ENCODE measurements around the gene RSPH9.
"Not testable (repeated sequence)": the region's sequence is repeated elsewhere in the genome, so short reads cannot be mapped to it uniquely, and the experiment has no call there.

Gene RSPH9

DNA sequence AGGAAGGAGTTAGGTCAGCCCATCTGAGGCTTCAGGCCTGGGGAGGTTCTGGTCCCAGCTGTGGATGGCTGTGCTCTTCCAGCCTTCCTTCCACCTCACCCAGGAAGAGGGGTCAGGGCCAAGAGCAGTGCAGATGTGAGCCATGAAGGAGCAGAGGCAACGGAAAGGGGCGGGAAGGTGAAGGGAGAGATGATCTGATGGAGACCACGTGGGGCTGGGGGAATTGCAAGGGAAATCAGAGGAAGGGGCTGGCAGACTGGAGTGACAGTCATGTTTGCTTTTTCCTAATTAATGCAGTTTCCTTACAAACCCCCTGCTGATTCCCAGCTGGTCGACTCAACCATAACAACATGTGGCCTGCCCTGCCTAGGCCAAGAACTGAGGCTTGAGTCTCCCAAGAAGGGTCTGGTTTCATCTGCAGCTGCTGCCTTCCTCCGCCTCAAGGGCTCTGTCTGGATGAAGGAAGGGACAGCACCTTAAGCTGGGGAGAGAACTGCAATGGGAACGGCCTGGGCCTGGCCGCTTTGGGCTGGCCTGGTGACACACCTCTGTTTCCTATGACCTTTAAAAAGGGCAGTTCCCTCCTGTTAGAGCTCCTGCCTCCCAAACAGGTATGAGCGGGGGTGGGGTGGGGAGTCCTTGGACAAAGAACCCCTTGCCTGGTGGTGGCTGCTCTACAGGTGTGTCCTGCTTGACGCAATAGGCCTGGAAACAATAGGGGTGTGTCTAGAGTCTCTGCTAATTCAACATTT lies 50.6 kb downstream of the RSPH9 start:
- no peak for TF ChIP-seq MAX (IDR thresholded peaks at IDR 0.05; ENCODE audit: low read depth, low read length)
- no peak for TF ChIP-seq POLR2A (IDR thresholded peaks at IDR 0.05; ENCODE audit: extremely low read depth, insufficient read length)
- TF ChIP-seq MYC (IDR thresholded peaks at IDR 0.05; ENCODE audit: low read depth, low read length), result no peak
- TF ChIP-seq, protein P1, sequence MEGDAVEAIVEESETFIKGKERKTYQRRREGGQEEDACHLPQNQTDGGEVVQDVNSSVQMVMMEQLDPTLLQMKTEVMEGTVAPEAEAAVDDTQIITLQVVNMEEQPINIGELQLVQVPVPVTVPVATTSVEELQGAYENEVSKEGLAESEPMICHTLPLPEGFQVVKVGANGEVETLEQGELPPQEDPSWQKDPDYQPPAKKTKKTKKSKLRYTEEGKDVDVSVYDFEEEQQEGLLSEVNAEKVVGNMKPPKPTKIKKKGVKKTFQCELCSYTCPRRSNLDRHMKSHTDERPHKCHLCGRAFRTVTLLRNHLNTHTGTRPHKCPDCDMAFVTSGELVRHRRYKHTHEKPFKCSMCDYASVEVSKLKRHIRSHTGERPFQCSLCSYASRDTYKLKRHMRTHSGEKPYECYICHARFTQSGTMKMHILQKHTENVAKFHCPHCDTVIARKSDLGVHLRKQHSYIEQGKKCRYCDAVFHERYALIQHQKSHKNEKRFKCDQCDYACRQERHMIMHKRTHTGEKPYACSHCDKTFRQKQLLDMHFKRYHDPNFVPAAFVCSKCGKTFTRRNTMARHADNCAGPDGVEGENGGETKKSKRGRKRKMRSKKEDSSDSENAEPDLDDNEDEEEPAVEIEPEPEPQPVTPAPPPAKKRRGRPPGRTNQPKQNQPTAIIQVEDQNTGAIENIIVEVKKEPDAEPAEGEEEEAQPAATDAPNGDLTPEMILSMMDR (IDR thresholded peaks at IDR 0.05; ENCODE audit: low read depth, low read length), result no peak
- no peak overlapping the region for H3K4me3 ChIP-seq (ENCODE audit: low read depth, low read length)
- no peak for DNase-seq (ENCODE audit: low read depth)

GRCh38 chr6:43695967-43696291 lies 51.1 kb downstream of the RSPH9 start:
- no peak for DNase-seq (ENCODE audit: low read depth)
- no peak overlapping the region for H3K4me3 ChIP-seq (ENCODE audit: low read depth, low read length)
- TF ChIP-seq MAX (IDR thresholded peaks at IDR 0.05; ENCODE audit: low read depth, low read length) (no peak), POLR2A (IDR thresholded peaks at IDR 0.05; ENCODE audit: extremely low read depth, insufficient read length) (no peak), MYC (IDR thresholded peaks at IDR 0.05; ENCODE audit: low read depth, low read length) (no peak)
- TF ChIP-seq, protein P1 (IDR thresholded peaks at IDR 0.05; ENCODE audit: low read depth, low read length), result no peak

DNA sequence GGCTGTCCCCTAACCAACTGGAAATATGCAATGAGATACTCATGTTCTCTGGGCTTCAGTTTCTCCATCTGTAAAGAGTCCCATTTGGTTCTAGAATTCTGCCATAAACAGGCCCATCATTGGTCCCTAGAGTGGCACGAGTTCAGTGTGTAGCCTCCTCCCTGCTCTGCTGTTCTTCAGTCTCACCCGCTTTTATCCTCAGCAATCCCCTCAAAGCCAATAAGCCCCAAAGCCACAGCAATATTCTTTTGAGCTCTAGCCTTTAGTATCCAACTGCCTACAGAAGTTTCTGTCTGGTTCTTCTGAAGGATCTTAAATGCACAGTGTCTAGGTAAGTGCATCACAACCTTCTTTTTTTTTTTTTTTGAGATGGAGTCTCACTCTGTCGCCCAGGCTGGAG lies 52.6 kb downstream of the RSPH9 start:
- no peak for DNase-seq (ENCODE audit: low read depth)

DNA sequence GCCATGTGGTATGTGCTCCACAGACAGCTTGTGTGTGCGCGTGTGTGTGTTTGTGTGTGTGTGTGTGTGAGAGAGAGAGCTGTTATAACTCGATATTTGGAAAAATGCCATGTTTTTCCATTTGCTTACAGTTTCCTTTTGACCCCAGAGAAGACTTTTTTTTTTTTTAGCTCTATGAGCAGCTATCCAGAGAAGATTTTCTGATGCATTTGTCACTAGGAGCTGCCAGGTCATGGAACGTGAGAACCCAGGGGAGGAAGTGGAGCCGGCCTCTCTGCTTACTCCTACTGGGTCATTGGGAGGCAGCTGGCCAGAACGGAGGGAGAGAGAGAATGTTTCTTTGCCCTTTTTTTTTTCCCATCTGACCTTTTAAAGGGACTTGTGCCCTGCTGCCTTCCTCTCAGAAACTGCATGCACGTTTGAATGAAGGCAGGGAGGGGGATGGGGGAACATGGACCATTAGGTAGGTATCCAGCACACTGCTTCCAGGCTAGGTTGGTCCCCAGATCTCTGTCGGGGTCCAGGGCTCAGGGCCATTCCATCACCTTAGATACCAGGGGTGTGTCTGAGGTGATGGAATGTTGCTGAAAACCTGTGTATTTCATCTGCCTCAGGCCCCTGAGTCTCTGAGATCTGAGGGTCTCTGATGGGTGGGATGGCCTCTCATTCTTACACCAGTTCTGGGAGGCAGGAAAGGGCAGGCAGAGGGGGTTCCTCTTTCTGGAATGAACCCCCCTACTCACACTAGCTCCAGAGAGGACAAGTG lies 53.9 kb downstream of the RSPH9 start:
- no peak overlapping the region for H3K4me3 ChIP-seq (ENCODE audit: low read depth, low read length)
- TF ChIP-seq MAX (IDR thresholded peaks at IDR 0.05; ENCODE audit: low read depth, low read length) (no peak), MYC (IDR thresholded peaks at IDR 0.05; ENCODE audit: low read depth, low read length) (no peak), POLR2A (IDR thresholded peaks at IDR 0.05; ENCODE audit: extremely low read depth, insufficient read length) (no peak)
- TF ChIP-seq, protein P1 (IDR thresholded peaks at IDR 0.05; ENCODE audit: low read depth, low read length), result no peak
- no peak for DNase-seq (ENCODE audit: low read depth)

More for the DNA sequence above, 52.6 kb downstream of the RSPH9 start:
- H3K4me3 ChIP-seq (ENCODE audit: low read depth, low read length), result no peak overlapping the region
- TF ChIP-seq MAX (IDR thresholded peaks at IDR 0.05; ENCODE audit: low read depth, low read length), result no peak
- no peak for TF ChIP-seq POLR2A (IDR thresholded peaks at IDR 0.05; ENCODE audit: extremely low read depth, insufficient read length)
- no peak for TF ChIP-seq MYC (IDR thresholded peaks at IDR 0.05; ENCODE audit: low read depth, low read length)
- TF ChIP-seq, protein P1 (IDR thresholded peaks at IDR 0.05; ENCODE audit: low read depth, low read length), result no peak

GRCh38 chr6:43699564-43700186 lies 54.8 kb downstream of the RSPH9 start:
- DNase-seq (ENCODE audit: low read depth), result no peak
- no peak overlapping the region for H3K4me3 ChIP-seq (ENCODE audit: low read depth, low read length)
- no peak for TF ChIP-seq MYC (IDR thresholded peaks at IDR 0.05; ENCODE audit: low read depth, low read length)
- TF ChIP-seq MAX (IDR thresholded peaks at IDR 0.05; ENCODE audit: low read depth, low read length), result no peak
- TF ChIP-seq POLR2A (IDR thresholded peaks at IDR 0.05; ENCODE audit: extremely low read depth, insufficient read length), result no peak
- TF ChIP-seq, protein P1 (IDR thresholded peaks at IDR 0.05; ENCODE audit: low read depth, low read length), result no peak

DNA sequence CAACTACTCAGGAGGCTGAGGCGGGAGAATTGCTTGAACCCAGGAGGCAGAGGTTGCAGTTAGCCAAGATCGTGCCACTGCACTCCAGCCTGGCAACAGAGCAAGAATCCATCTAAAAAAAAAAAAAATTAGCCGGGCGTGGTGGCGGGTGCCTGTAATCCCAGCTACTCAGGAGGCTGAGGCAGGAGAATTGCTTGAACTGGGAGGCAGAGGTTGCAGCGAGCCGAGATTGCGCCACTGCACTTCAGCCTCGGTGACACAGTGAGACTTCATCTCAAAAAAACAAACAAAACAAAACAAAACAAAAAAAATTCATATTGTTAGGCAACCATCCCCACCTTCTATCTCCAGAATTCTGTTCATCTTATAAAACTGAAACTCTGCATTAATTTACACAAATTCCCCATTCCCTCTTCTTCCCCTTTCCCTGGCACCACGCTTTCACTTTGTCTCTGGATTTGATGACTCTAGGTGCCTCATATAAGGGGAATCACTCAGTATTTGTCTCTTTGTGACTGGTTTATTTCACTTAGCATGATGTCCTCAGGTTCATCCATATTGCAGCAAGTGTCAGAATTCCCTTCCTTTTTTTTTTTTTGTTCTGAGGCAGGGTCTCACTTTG lies 56.2 kb downstream of the RSPH9 start:
- H3K4me3 ChIP-seq (ENCODE audit: low read depth, low read length); DNase-seq (ENCODE audit: low read depth): not testable (repeated sequence)
